CD4-positive, alpha-beta memory T cell (primary cell): ENCODE results near the gene ATXN1. TPM values are rescaled to one million over a fixed set of nuclear protein-coding genes. Genes with fewer than 3 reads are reported as not detected.

Source experiments
- CTCF ChIA-PET: fragments of 350-600 bp; sonication (Branson Sonifier 250); formaldehyde crosslinking; loops from one replicate; lab custom pipeline; 2021; ENCODE audit warnings: inconsistent platforms; ENCODE audit not compliant: partially characterized antibody; lab: Charles Lee
- POLR2A ChIA-PET: fragments of 350-600 bp; sonication (Branson Sonifier 250); formaldehyde crosslinking; loops from one replicate; lab custom pipeline; 2021; ENCODE audit not compliant: partially characterized antibody; lab: Charles Lee
- DNase-seq, 5 donors: peaks; one replicate each; pipeline versions ENCODE4 v3.0.0 to v3.0.0-alpha.2; 2020 to 2022; ENCODE audit warnings: mixed read lengths in 1 of 5
- H3K27ac ChIP-seq: one replicate; pipeline ENCODE4 v1.7.0; 2013; ENCODE audit warnings: low read depth, low read length
- H3K27me3 ChIP-seq: 2 replicates; pipeline ENCODE4 v1.7.0; 2013; ENCODE audit warnings: mild to moderate bottlenecking, low read length, moderate library complexity; ENCODE audit not compliant: insufficient read depth
- H3K36me3 ChIP-seq: 2 replicates; pipeline ENCODE4 v1.7.0; 2013; ENCODE audit warnings: mild to moderate bottlenecking, low read length, moderate library complexity; ENCODE audit not compliant: insufficient read depth
- H3K4me1 ChIP-seq: 2 replicates; pipeline ENCODE4 v1.7.0; 2013; ENCODE audit warnings: mild to moderate bottlenecking, low read length, moderate library complexity; ENCODE audit not compliant: insufficient read depth
- H3K4me3 ChIP-seq, 2 donors: one replicate each; pipeline ENCODE4 v1.7.0; 2013; ENCODE audit warnings: low read length in 2 of 2, mild to moderate bottlenecking in 1 of 2
- H3K9me3 ChIP-seq, 2 donors: one replicate each; pipeline ENCODE4 v1.7.0; 2013; ENCODE audit warnings: low read length in 2 of 2, control low read depth in 1 of 2; ENCODE audit not compliant: control insufficient read depth in 1 of 2
- H3K27ac Mint-ChIP-seq, 7 donors: one replicate each; pipeline ENCODE4 v1.8.0; 2020 to 2021; ENCODE audit warnings: mixed read lengths in 7 of 7, mild to moderate bottlenecking in 6 of 7, inconsistent platforms in 3 of 7, moderate library complexity in 3 of 7
- H3K27me3 Mint-ChIP-seq, 2 donors: one replicate each; pipeline ENCODE4 v1.8.0; 2020 to 2021; ENCODE audit warnings: mixed read lengths in 2 of 2
- H3K36me3 Mint-ChIP-seq, 2 donors: one replicate each; pipeline ENCODE4 v1.8.0; 2020 to 2021; ENCODE audit warnings: mixed read lengths in 2 of 2, inconsistent platforms in 1 of 2, mild to moderate bottlenecking in 1 of 2
- H3K4me1 Mint-ChIP-seq, 4 donors: one replicate each; pipeline ENCODE4 v1.8.0; 2020 to 2021; ENCODE audit warnings: mixed read lengths in 4 of 4, mild to moderate bottlenecking in 1 of 4
- H3K4me3 Mint-ChIP-seq, 8 donors: one replicate each; pipeline ENCODE4 v1.8.0; 2020 to 2021; ENCODE audit warnings: mixed read lengths in 8 of 8, mild to moderate bottlenecking in 7 of 8, moderate library complexity in 6 of 8, inconsistent platforms in 3 of 8
- H3K9me3 Mint-ChIP-seq, 8 donors: one replicate each; pipeline ENCODE4 v1.8.0; 2020 to 2021; ENCODE audit warnings: mixed read lengths in 8 of 8, mild to moderate bottlenecking in 5 of 8, inconsistent platforms in 3 of 8, moderate library complexity in 1 of 8
- intact Hi-C: fragments of 100-400 bp; cut with micrococcal nuclease; formaldehyde crosslinking; loops from one replicate; pipeline ENCODE4 v1.15.1; 2023
- polyA plus RNA-seq, 2 donors: library from polyadenylated mRNA; unstranded; fragments of 300-500 nt; fragmentation: Illumina TruSeq; gene quantifications; one replicate each; pipeline ENCODE4 v1.2.3, GENCODE V29; 2021
- total RNA-seq, 2 experiments: library from RNA; stranded (reverse); gene quantifications; one replicate each; pipeline ENCODE4 v1.2.3, GENCODE V29; 2021

The ATXN1 gene
- total and polyA plus RNA-seq, 4 experiments from 2014 or later, result 10.5 to 97.4 (median 56.9) TPM

- H3K36me3 ChIP-seq, result no peaks in the 10 kb centered on the region
- no peak overlapping the region for H3K27ac Mint-ChIP-seq
- H3K36me3 Mint-ChIP-seq, result peaks cover 21 to 26% of the 10 kb centered on the region in 2 donors
- ChIA-PET POLR2A (no interaction called here), CTCF (no interaction called here)
- H3K4me1 ChIP-seq, result no peaks in the 10 kb centered on the region
- H3K4me3 Mint-ChIP-seq, result no peak overlapping the region
- no peak for DNase-seq
- no peak overlapping the region for H3K27ac ChIP-seq
- H3K9me3 Mint-ChIP-seq, result no peaks in the 10 kb centered on the region
- no peaks in the 10 kb centered on the region for H3K27me3 ChIP-seq
- no peaks in the 10 kb centered on the region for H3K9me3 ChIP-seq
- H3K27me3 Mint-ChIP-seq, result no peaks in the 10 kb centered on the region
- H3K4me3 ChIP-seq, result no peak overlapping the region
- peaks cover 1 to 17% (median 7%) of the 10 kb centered on the region in 4 donors for H3K4me1 Mint-ChIP-seq
- intact Hi-C loops, result no loop called here
Measured at GRCh38 chr6:16527691-16528090, 233.6 kb downstream of the ATXN1 start.

GRCh38 chr6:16524380-16524707 lies 236.9 kb downstream of the ATXN1 start:
- intact Hi-C loops, result no loop called here

GRCh38 chr6:16523606-16524379 lies 237.5 kb downstream of the ATXN1 start:
- Histone ChIP-seq H3K4me3 (no peak overlapping the region), H3K27ac (no peak overlapping the region), H3K27me3 (no peaks in the 10 kb centered on the region), H3K36me3 (peaks cover 13% of the 10 kb centered on the region), H3K9me3 (no peaks in the 10 kb centered on the region), H3K4me1 (no peaks in the 10 kb centered on the region)
- intact Hi-C loops, result no loop called here
- no peak for DNase-seq
- Mint-ChIP-seq H3K9me3 (peaks cover 0 to 4% (median 0%) of the 10 kb centered on the region in 8 donors), H3K27me3 (no peaks in the 10 kb centered on the region), H3K27ac (peak overlapping the region in 3 of 7 donors; percentile 15 to 70 (median 61)), H3K4me3 (no peak overlapping the region), H3K36me3 (peaks cover 37 to 53% of the 10 kb centered on the region in 2 donors), H3K4me1 (peaks cover 10 to 23% (median 21%) of the 10 kb centered on the region in 4 donors)
- ChIA-PET POLR2A (interaction anchor here (0.7 kb wide), 1 partner anchor 234 kb away, joined by 3 read pairs; no protein-coding TSS in a partner anchor), CTCF (interaction anchor here (0.9 to 2.2 kb wide), 2 partner anchors 13 to 247 kb away, joined by 3 to 5 read pairs; no protein-coding TSS in a partner anchor)

More at GRCh38 chr6:16524380-16524707, 236.9 kb downstream of the ATXN1 start:
- H3K4me3 Mint-ChIP-seq, result no peak overlapping the region
- no peaks in the 10 kb centered on the region for H3K9me3 ChIP-seq
- POLR2A ChIA-PET, result interaction anchor here (0.7 kb wide), 1 partner anchor 234 kb away, joined by 3 read pairs; no protein-coding TSS in a partner anchor
- peaks cover 0 to 2% (median 0%) of the 10 kb centered on the region in 8 donors for H3K9me3 Mint-ChIP-seq
- H3K4me3 ChIP-seq, result no peak overlapping the region
- DNase-seq, result no peak
- H3K36me3 Mint-ChIP-seq, result peaks cover 34 to 51% of the 10 kb centered on the region in 2 donors
- H3K27ac ChIP-seq, result no peak overlapping the region
- no peaks in the 10 kb centered on the region for H3K4me1 ChIP-seq
- H3K27me3 ChIP-seq, result no peaks in the 10 kb centered on the region
- peaks cover 6 to 17% (median 16%) of the 10 kb centered on the region in 4 donors for H3K4me1 Mint-ChIP-seq
- H3K27ac Mint-ChIP-seq, result peak overlapping the region in 3 of 7 donors; percentile 12 to 70 (median 61)
- CTCF ChIA-PET, result interaction anchor here (2.2 kb wide), 1 partner anchor 247 kb away, joined by 5 read pairs; no protein-coding TSS in a partner anchor
- peaks cover 13% of the 10 kb centered on the region for H3K36me3 ChIP-seq
- no peaks in the 10 kb centered on the region for H3K27me3 Mint-ChIP-seq

- POLR2A ChIA-PET, result no interaction called here
- Histone ChIP-seq H3K27ac (no peak overlapping the region), H3K9me3 (no peaks in the 10 kb centered on the region), H3K4me1 (peaks cover 8% of the 10 kb centered on the region), H3K4me3 (no peak overlapping the region), H3K36me3 (peaks cover 13% of the 10 kb centered on the region), H3K27me3 (no peaks in the 10 kb centered on the region)
- Mint-ChIP-seq H3K36me3 (peaks cover 42 to 55% of the 10 kb centered on the region in 2 donors), H3K27ac (peak overlapping the region in 2 of 7 donors; percentile 15 to 53), H3K4me1 (peaks cover 18 to 31% (median 28%) of the 10 kb centered on the region in 4 donors), H3K9me3 (peaks cover 0 to 4% (median 0%) of the 10 kb centered on the region in 8 donors), H3K4me3 (no peak overlapping the region), H3K27me3 (no peaks in the 10 kb centered on the region)
- intact Hi-C loops, result no loop called here
- DNase-seq, result no peak
- CTCF ChIA-PET, result interaction anchor here (0.9 to 2.2 kb wide), 2 partner anchors 12 to 248 kb away, joined by 3 to 5 read pairs; no protein-coding TSS in a partner anchor
Measured at GRCh38 chr6:16522937-16523336, 238.3 kb downstream of the ATXN1 start.

GRCh38 chr6:16521528-16521927 lies 239.7 kb downstream of the ATXN1 start:
- Histone ChIP-seq H3K9me3 (no peaks in the 10 kb centered on the region), H3K4me1 (peaks cover 14% of the 10 kb centered on the region), H3K36me3 (peaks cover 13% of the 10 kb centered on the region), H3K4me3 (no peak overlapping the region), H3K27me3 (no peaks in the 10 kb centered on the region), H3K27ac (no peak overlapping the region)
- intact Hi-C loops, result no loop called here
- CTCF ChIA-PET, result interaction anchor here (3.7 kb wide), 1 partner anchor 10 kb away, joined by 24 read pairs; no protein-coding TSS in a partner anchor
- peaks cover 42 to 51% of the 10 kb centered on the region in 2 donors for H3K36me3 Mint-ChIP-seq
- no peak overlapping the region for H3K4me3 Mint-ChIP-seq
- no peaks in the 10 kb centered on the region for H3K27me3 Mint-ChIP-seq
- POLR2A ChIA-PET, result no interaction called here
- H3K27ac Mint-ChIP-seq, result no peak overlapping the region
- DNase-seq, result no peak
- H3K4me1 Mint-ChIP-seq, result peaks cover 23 to 44% (median 36%) of the 10 kb centered on the region in 4 donors
- H3K9me3 Mint-ChIP-seq, result peaks cover 0 to 4% (median 0%) of the 10 kb centered on the region in 8 donors

- Histone ChIP-seq H3K4me1 (peaks cover 15% of the 10 kb centered on the region), H3K36me3 (peaks cover 13% of the 10 kb centered on the region), H3K9me3 (no peaks in the 10 kb centered on the region), H3K27me3 (no peaks in the 10 kb centered on the region), H3K4me3 (no peak overlapping the region), H3K27ac (no peak overlapping the region)
- ChIA-PET POLR2A (interaction anchor here (1.5 kb wide), 1 partner anchor 35 kb away, joined by 3 read pairs; no protein-coding TSS in a partner anchor), CTCF (interaction anchor here (3.7 kb wide), 1 partner anchor 8 kb away, joined by 24 read pairs; no protein-coding TSS in a partner anchor)
- intact Hi-C loops, result no loop called here
- DNase-seq, result no peak
- H3K27ac Mint-ChIP-seq, result peak overlapping the region; percentile 4 to 73 (median 48)
- H3K27me3 Mint-ChIP-seq, result no peaks in the 10 kb centered on the region
- peaks cover 27 to 52% (median 41%) of the 10 kb centered on the region in 4 donors for H3K4me1 Mint-ChIP-seq
- H3K9me3 Mint-ChIP-seq, result peaks cover 0 to 4% (median 0%) of the 10 kb centered on the region in 8 donors
- no peak overlapping the region for H3K4me3 Mint-ChIP-seq
- peaks cover 37 to 48% of the 10 kb centered on the region in 2 donors for H3K36me3 Mint-ChIP-seq
Measured at GRCh38 chr6:16519265-16520242, 241.7 kb downstream of the ATXN1 start.
